ENCODE data around the gene ARMC5. TPM values are rescaled to one million over a fixed set of nuclear protein-coding genes. Genes with fewer than 3 reads are reported as not detected.
"Not testable (repeated sequence)": the region's sequence is repeated elsewhere in the genome, so short reads cannot be mapped to it uniquely, and the experiment has no call there.

Gene ARMC5
- total RNA-seq, 4 donors from 2014 or later, result 13.9 to 24.3 (median 19.4) TPM

GRCh38 chr16:31416371-31416770 is 42.9 kb upstream of the ARMC5 start:
- TF ChIP-seq, protein P1, sequence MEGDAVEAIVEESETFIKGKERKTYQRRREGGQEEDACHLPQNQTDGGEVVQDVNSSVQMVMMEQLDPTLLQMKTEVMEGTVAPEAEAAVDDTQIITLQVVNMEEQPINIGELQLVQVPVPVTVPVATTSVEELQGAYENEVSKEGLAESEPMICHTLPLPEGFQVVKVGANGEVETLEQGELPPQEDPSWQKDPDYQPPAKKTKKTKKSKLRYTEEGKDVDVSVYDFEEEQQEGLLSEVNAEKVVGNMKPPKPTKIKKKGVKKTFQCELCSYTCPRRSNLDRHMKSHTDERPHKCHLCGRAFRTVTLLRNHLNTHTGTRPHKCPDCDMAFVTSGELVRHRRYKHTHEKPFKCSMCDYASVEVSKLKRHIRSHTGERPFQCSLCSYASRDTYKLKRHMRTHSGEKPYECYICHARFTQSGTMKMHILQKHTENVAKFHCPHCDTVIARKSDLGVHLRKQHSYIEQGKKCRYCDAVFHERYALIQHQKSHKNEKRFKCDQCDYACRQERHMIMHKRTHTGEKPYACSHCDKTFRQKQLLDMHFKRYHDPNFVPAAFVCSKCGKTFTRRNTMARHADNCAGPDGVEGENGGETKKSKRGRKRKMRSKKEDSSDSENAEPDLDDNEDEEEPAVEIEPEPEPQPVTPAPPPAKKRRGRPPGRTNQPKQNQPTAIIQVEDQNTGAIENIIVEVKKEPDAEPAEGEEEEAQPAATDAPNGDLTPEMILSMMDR (IDR thresholded peaks at IDR 0.05 in 4 of 5, conservative IDR thresholded peaks at IDR 0.05 in 1 of 5), result no peak
- no peak for TF ChIP-seq POLR2A (IDR thresholded peaks at IDR 0.05)
- intact Hi-C loops (cut with DNase I; ENCODE audit: low total_unique reads) (no loop called here), in situ Hi-C loops (cut with MboI; ENCODE audit: low sequenced_read_pairs in 4 of 4) (loop anchor here in 1 of 4 donors (25.0 kb wide), 1 partner anchor 204 kb away; the partner anchor contains the start of genes PYCARD, PYDC1 and TRIM72)
- Histone ChIP-seq H3K27me3 (no peaks in the 10 kb centered on the region), H3K4me3 (no peak overlapping the region), H3K4me1 (no peaks in the 10 kb centered on the region), H3K36me3 (no peaks in the 10 kb centered on the region), H3K9me3 (no peaks in the 10 kb centered on the region), H3K27ac (no peak overlapping the region)
- ATAC-seq, result no peak
- DNase-seq, result no peak

- H3K27me3 ChIP-seq; H3K27ac ChIP-seq; H3K9me3 ChIP-seq; H3K36me3 ChIP-seq; DNase-seq; ATAC-seq; H3K4me3 ChIP-seq; intact Hi-C loops (cut with DNase I; ENCODE audit: low total_unique reads); H3K4me1 ChIP-seq: not testable (repeated sequence)
- in situ Hi-C loops (cut with MboI; ENCODE audit: low sequenced_read_pairs in 4 of 4), result loop anchor here in 1 of 4 donors (25.0 kb wide), 1 partner anchor 205 kb away; the partner anchor contains the start of genes PYCARD, PYDC1 and TRIM72
Observed at GRCh38 chr16:31417036-31417435, 42.3 kb upstream of the ARMC5 start.

- H3K27me3 ChIP-seq, result no peaks in the 10 kb centered on the region
- in situ Hi-C loops (cut with MboI; ENCODE audit: low sequenced_read_pairs in 4 of 4), result loop anchor here in 1 of 4 donors (25.0 kb wide), 1 partner anchor 206 kb away; the partner anchor contains the start of genes PYCARD, PYDC1 and TRIM72
Observed at GRCh38 chr16:31417916-31418315, 41.4 kb upstream of the ARMC5 start.

GRCh38 chr16:31420037-31420436 is 39.3 kb upstream of the ARMC5 start:
- intact Hi-C loops (cut with DNase I; ENCODE audit: low total_unique reads), result no loop called here

More at GRCh38 chr16:31417916-31418315, 41.4 kb upstream of the ARMC5 start:
- Histone ChIP-seq H3K4me1 (peaks cover 0 to 5% of the 10 kb centered on the region in 2 donors), H3K36me3 (no peaks in the 10 kb centered on the region), H3K27ac (no peak overlapping the region), H3K4me3 (no peak overlapping the region), H3K9me3 (no peaks in the 10 kb centered on the region)
- intact Hi-C loops (cut with DNase I; ENCODE audit: low total_unique reads), result no loop called here
- ATAC-seq (no peak), DNase-seq (no peak)
- TF ChIP-seq, protein P1 (IDR thresholded peaks at IDR 0.05 in 4 of 5, conservative IDR thresholded peaks at IDR 0.05 in 1 of 5), result no peak
- TF ChIP-seq POLR2A (IDR thresholded peaks at IDR 0.05), result no peak

DNA sequence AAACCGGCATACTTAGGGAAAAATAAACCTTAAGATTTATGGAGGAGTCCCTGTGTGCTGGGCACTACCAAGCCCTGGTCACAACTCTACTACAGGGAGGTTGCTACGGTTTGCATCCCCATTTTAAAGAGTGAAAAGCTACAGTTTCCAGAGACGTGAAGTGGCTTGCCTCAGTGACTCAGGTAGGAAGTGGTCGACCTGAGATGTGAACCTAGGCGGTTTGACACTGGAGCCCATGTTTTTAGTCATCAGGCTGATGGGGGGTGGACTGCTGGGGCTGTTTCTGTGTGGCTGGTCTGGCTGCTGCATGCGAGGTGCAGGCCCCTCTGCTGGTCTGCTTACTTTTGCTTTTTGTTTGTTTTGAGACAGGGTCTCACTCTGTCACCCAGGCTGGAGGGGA is 37.7 kb upstream of the ARMC5 start:
- Histone ChIP-seq H3K4me3 (no peak overlapping the region), H3K9me3 (no peaks in the 10 kb centered on the region), H3K27me3 (no peaks in the 10 kb centered on the region), H3K4me1 (peaks cover 25 to 37% of the 10 kb centered on the region in 2 donors), H3K36me3 (peaks cover 0 to 7% of the 10 kb centered on the region in 2 donors), H3K27ac (no peak overlapping the region)
- intact Hi-C loops (cut with DNase I; ENCODE audit: low total_unique reads), result no loop called here
- no peak for ATAC-seq
- TF ChIP-seq, protein P1 (IDR thresholded peaks at IDR 0.05 in 4 of 5, conservative IDR thresholded peaks at IDR 0.05 in 1 of 5), result no peak
- TF ChIP-seq POLR2A (IDR thresholded peaks at IDR 0.05), result no peak
- in situ Hi-C loops (cut with MboI; ENCODE audit: low sequenced_read_pairs in 4 of 4), result loop anchor here in 1 of 4 donors (25.0 kb wide), 1 partner anchor 209 kb away; the partner anchor contains the start of genes PYCARD, PYDC1 and TRIM72
- peak in 1 of 2 donors; percentile 23 for DNase-seq

More at GRCh38 chr16:31420037-31420436, 39.3 kb upstream of the ARMC5 start:
- in situ Hi-C loops (cut with MboI; ENCODE audit: low sequenced_read_pairs in 4 of 4), result loop anchor here in 1 of 4 donors (25.0 kb wide), 1 partner anchor 208 kb away; the partner anchor contains the start of genes PYCARD, PYDC1 and TRIM72
- H3K4me3 ChIP-seq, result no peak overlapping the region
- H3K9me3 ChIP-seq, result no peaks in the 10 kb centered on the region
- no peak for ATAC-seq
- H3K27ac ChIP-seq, result no peak overlapping the region
- no peaks in the 10 kb centered on the region for H3K27me3 ChIP-seq
- no peaks in the 10 kb centered on the region for H3K36me3 ChIP-seq
- peaks cover 9 to 23% of the 10 kb centered on the region in 2 donors for H3K4me1 ChIP-seq
- TF ChIP-seq POLR2A (IDR thresholded peaks at IDR 0.05), result no peak
- TF ChIP-seq, protein P1 (IDR thresholded peaks at IDR 0.05 in 4 of 5, conservative IDR thresholded peaks at IDR 0.05 in 1 of 5), result no peak
- DNase-seq, result peak in 1 of 2 donors; percentile 15

Measured in gastrocnemius medialis (tissue), 4 donors.